Panc1 (cell line): ENCODE measurements around the gene IQCH. TPM values are rescaled to one million over a fixed set of nuclear protein-coding genes. Genes with fewer than 3 reads are reported as not detected.

ENCODE experiments used
- ATAC-seq: fragments of 200-7000 bp; cut with Tn5 transposase; 2 replicates; pipeline ENCODE4 v1.9.1; 2020; ENCODE audit warnings: mild to moderate bottlenecking, moderate library complexity
- BruUV-seq: library from RNA; stranded (reverse); fragments of 400-500 nt; replicated peaks from 2 replicates; lab custom pipeline; 2021; lab: Mats Ljungman, UMichigan
- CTCF ChIA-PET: fragments of 300-600 bp; sonication (Branson Sonifier 250); formaldehyde crosslinking; loops from one replicate; lab custom pipeline; 2022; ENCODE audit warnings: antibody characterized with exemption; lab: Charles Lee
- POLR2A ChIA-PET: fragments of 300-600 bp; sonication (Branson Sonifier 250); formaldehyde crosslinking; loops from one replicate; lab custom pipeline; 2022; ENCODE audit warnings: antibody characterized with exemption; lab: Charles Lee
- DNase-seq: peaks from one replicate; pipeline ENCODE4 v3.0.0-alpha.2; 2010; ENCODE audit warnings: low read depth, low spot score
- H3K27ac ChIP-seq: 2 replicates; pipeline ENCODE4 v1.5.1; 2011; ENCODE audit warnings: mild to moderate bottlenecking, low read length, inconsistent platforms
- H3K27me3 ChIP-seq: fragments of 200-500 bp; sonication (Bioruptor generic); 2 replicates; pipeline ENCODE4 v1.6.0; 2014; ENCODE audit warnings: low read length, inconsistent platforms; ENCODE audit not compliant: control insufficient read depth, insufficient read depth
- H3K36me3 ChIP-seq: fragments of 200-500 bp; sonication (Bioruptor generic); 2 replicates; pipeline ENCODE4 v1.5.1; 2014; ENCODE audit warnings: inconsistent platforms, mild to moderate bottlenecking, low read length, moderate library complexity; ENCODE audit not compliant: control insufficient read depth, insufficient read depth
- H3K4me1 ChIP-seq: 2 replicates; pipeline ENCODE4 v1.5.1; 2011; ENCODE audit warnings: inconsistent platforms, mild to moderate bottlenecking, low read length, moderate library complexity; ENCODE audit not compliant: control insufficient read depth, insufficient read depth
- H3K4me3 ChIP-seq, 2 experiments: 2 replicates each; pipeline ENCODE4 v1.5.1; 2011 to 2012; ENCODE audit warnings: low read depth in 2 of 2, low read length in 2 of 2, mild to moderate bottlenecking in 2 of 2, inconsistent platforms in 1 of 2, moderate library complexity in 1 of 2
- H3K9me3 ChIP-seq: fragments of 200-500 bp; sonication (Bioruptor generic); 2 replicates; pipeline ENCODE4 v1.5.1; 2014; ENCODE audit warnings: low read depth, mild to moderate bottlenecking, inconsistent platforms, low read length, moderate library complexity; ENCODE audit not compliant: control insufficient read depth, insufficient read depth
- POLR2AphosphoS5 ChIP-seq: IDR thresholded peaks from 2 replicates; pipeline ENCODE4 v1.6.1; 2012; ENCODE audit warnings: mild to moderate bottlenecking, low read depth, low read length, moderate library complexity
- SIN3A ChIP-seq: IDR thresholded peaks from 2 replicates; pipeline ENCODE4 v1.6.1; 2012; ENCODE audit warnings: low read depth, mild to moderate bottlenecking, low read length, moderate library complexity, borderline replicate concordance; ENCODE audit not compliant: insufficient read depth
- TCF7L2 ChIP-seq: IDR thresholded peaks from 2 replicates; pipeline ENCODE4 v1.6.1; 2011; ENCODE audit warnings: mild to moderate bottlenecking, low read depth, low read length, inconsistent platforms
- in situ Hi-C: cut with HindIII; loops from 2 replicates; pipeline ENCODE4 v1.10.0; 2016; ENCODE audit warnings: low sequenced_read_pairs, low pct_unique_long_range_greater_than_20kb
- intact Hi-C: fragments of 100-400 bp; cut with micrococcal nuclease; formaldehyde crosslinking; loops from one replicate; pipeline ENCODE4 v1.10.0; 2022; ENCODE audit not compliant: unreplicated experiment
- total RNA-seq: library from RNA; stranded (reverse); gene quantifications from one replicate; pipeline ENCODE4 v1.2.1, GENCODE V29; 2021; ENCODE audit not compliant: unreplicated experiment
- TF ChIP-seq, protein P1 (sequence below), 2 experiments: IDR thresholded peaks; 2 replicates each; pipeline ENCODE4 v1.6.1; 2011 to 2012; ENCODE audit warnings: low read depth in 2 of 2, control low read depth in 1 of 2, low read length in 1 of 2, mild to moderate bottlenecking in 1 of 2, moderate library complexity in 1 of 2; ENCODE audit not compliant: insufficient read depth in 1 of 2
- TF ChIP-seq, protein P2 (sequence below): fragments of 450-650 bp; IDR thresholded peaks from 2 replicates; pipeline ENCODE4 v1.5.1; 2017; ENCODE audit warnings: mild to moderate bottlenecking

Gene IQCH
- total RNA-seq, 1 experiment from 2014 or later: 3.9 TPM

DNA sequence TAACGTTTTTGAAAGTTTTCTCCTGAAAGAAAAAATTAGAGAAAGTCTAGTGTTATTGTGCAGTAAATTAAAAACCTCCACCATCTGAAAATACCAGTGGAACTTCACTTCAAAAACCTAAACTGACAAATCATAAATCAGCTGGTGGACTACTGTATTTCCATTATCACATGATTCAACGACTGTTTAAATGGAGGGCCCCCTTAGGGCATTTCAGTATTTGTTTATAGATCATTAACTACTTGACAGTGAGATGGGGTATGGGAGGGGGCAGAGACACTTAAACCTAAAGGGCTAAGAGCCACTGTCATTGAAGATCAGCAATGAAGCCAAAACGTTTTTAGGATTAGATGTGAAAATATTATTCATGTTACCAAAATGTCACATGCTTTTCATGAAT is 257.6 kb downstream of the IQCH start:
- no peak overlapping the region for H3K27ac ChIP-seq
- intact Hi-C loops: no loop called here
- TF ChIP-seq, protein P1, sequence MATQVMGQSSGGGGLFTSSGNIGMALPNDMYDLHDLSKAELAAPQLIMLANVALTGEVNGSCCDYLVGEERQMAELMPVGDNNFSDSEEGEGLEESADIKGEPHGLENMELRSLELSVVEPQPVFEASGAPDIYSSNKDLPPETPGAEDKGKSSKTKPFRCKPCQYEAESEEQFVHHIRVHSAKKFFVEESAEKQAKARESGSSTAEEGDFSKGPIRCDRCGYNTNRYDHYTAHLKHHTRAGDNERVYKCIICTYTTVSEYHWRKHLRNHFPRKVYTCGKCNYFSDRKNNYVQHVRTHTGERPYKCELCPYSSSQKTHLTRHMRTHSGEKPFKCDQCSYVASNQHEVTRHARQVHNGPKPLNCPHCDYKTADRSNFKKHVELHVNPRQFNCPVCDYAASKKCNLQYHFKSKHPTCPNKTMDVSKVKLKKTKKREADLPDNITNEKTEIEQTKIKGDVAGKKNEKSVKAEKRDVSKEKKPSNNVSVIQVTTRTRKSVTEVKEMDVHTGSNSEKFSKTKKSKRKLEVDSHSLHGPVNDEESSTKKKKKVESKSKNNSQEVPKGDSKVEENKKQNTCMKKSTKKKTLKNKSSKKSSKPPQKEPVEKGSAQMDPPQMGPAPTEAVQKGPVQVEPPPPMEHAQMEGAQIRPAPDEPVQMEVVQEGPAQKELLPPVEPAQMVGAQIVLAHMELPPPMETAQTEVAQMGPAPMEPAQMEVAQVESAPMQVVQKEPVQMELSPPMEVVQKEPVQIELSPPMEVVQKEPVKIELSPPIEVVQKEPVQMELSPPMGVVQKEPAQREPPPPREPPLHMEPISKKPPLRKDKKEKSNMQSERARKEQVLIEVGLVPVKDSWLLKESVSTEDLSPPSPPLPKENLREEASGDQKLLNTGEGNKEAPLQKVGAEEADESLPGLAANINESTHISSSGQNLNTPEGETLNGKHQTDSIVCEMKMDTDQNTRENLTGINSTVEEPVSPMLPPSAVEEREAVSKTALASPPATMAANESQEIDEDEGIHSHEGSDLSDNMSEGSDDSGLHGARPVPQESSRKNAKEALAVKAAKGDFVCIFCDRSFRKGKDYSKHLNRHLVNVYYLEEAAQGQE (IDR thresholded peaks at IDR 0.05; ENCODE audit: insufficient read depth in 1 of 2, low read depth in 2 of 2, low read length in 1 of 2): no peak
- no peak for TF ChIP-seq TCF7L2
- TF ChIP-seq, protein P2, sequence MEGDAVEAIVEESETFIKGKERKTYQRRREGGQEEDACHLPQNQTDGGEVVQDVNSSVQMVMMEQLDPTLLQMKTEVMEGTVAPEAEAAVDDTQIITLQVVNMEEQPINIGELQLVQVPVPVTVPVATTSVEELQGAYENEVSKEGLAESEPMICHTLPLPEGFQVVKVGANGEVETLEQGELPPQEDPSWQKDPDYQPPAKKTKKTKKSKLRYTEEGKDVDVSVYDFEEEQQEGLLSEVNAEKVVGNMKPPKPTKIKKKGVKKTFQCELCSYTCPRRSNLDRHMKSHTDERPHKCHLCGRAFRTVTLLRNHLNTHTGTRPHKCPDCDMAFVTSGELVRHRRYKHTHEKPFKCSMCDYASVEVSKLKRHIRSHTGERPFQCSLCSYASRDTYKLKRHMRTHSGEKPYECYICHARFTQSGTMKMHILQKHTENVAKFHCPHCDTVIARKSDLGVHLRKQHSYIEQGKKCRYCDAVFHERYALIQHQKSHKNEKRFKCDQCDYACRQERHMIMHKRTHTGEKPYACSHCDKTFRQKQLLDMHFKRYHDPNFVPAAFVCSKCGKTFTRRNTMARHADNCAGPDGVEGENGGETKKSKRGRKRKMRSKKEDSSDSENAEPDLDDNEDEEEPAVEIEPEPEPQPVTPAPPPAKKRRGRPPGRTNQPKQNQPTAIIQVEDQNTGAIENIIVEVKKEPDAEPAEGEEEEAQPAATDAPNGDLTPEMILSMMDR: no peak
- no peak for TF ChIP-seq SIN3A
- H3K4me1 ChIP-seq: no peaks in the 10 kb centered on the region
- no TSS peak for BruUV-seq
- H3K9me3 ChIP-seq: no peaks in the 10 kb centered on the region
- H3K27me3 ChIP-seq: no peaks in the 10 kb centered on the region
- no peak for DNase-seq
- H3K36me3 ChIP-seq: no peaks in the 10 kb centered on the region; the same call in 1 of the 2 replicates
- CTCF ChIA-PET: interaction anchor here (0.6 kb wide), 1 partner anchor 55 kb away, joined by 3 read pairs; no protein-coding TSS in a partner anchor
- ATAC-seq: no peak
- in situ Hi-C loops: no loop called here
- POLR2A ChIA-PET: no interaction called here
- no peak overlapping the region for H3K4me3 ChIP-seq

DNA sequence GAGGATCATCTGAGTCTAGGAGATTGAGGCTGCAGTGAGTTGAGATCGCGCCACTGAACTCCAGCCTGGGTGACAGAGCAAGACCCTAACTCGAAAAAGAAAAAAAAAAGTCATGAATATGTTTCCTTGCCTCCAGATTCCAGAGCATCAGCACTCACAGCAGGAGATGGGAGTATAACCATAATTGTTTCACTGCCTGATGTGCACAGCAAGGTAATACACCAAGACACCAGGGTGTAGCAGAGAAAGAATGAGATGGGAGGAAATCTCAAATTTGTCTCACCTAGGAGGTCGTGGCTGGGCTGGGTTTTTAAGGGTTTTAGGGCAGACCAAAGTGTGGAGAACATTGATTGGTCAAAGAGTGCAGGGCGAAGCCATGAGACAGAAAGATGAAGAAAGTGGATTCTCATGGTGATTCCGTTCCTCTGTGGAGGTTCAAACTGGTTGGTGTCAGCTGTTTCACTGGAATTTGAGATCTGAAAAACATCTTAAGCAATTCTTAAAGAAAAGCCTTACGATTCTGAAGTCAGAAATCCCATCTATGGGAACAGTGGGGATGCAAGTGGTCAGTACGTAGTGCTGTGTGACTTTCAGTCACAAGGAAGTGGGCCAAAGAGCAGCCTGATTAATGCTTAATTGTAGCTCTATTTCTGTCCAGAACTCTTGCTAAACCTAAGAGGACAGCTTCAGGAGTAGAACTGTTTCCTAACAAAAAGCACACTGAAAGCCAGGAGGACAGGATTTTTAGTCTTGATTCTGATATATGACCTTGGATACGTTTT is 258.5 kb downstream of the IQCH start:
- intact Hi-C loops: no loop called here
- Histone ChIP-seq H3K9me3 (no peaks in the 10 kb centered on the region), H3K36me3 (no peaks in the 10 kb centered on the region; the same call in 1 of the 2 replicates), H3K4me3 (no peak overlapping the region), H3K27me3 (no peaks in the 10 kb centered on the region), H3K4me1 (no peaks in the 10 kb centered on the region), H3K27ac (no peak overlapping the region)
- POLR2A ChIA-PET: no interaction called here
- in situ Hi-C loops: no loop called here
- DNase-seq (no peak), ATAC-seq (no peak)
- no TSS peak for BruUV-seq
- TF ChIP-seq, protein P2: no peak
- no peak for TF ChIP-seq SIN3A
- TF ChIP-seq TCF7L2: no peak
- no peak for TF ChIP-seq POLR2AphosphoS5
- TF ChIP-seq, protein P1 (IDR thresholded peaks at IDR 0.05; ENCODE audit: insufficient read depth in 1 of 2, low read depth in 2 of 2, low read length in 1 of 2): no peak
- CTCF ChIA-PET: no interaction called here
